ENCODE results near the gene PHKB.
"Not testable (repeated sequence)": the region's sequence is repeated elsewhere in the genome, so short reads cannot be mapped to it uniquely, and the experiment has no call there.

DNA sequence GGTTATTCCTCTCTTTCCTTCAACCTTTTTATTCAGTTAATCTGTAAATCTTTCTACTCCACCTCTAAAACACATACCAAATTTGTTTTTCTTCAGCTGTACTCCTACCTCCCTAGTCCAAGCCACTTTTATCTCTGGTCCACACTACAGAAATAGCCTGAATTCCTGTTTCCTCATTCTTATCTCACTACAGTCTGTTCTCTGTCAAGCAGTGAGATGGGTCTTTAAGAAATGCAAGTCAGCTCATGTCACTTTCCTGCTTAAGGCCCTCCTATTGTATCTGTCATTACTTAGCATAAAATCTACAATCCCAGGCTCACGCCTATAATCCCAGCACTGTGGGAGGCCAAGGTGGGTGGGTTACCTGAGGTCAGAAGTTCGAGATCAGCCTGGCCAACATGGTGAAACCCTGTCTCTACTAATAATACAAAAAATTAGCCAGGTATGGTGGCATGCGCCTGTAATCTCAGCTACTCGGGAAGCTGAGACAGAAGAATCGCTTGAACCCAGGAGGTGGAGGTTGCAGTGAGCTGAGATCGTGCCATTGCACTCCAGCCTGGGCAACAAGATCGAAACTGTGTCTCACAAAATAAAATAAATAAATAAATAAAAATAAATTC lies 7.0 kb downstream of the PHKB start:
- not testable (repeated sequence) for TF ChIP-seq CTCF, POLR2A (IDR thresholded peaks at IDR 0.05)
